K562 (cell line): ENCODE data around the gene DCLK1. TPM values are rescaled to one million over a fixed set of nuclear protein-coding genes. Genes with fewer than 3 reads are reported as not detected.

Experiments
- ATAC-seq: fragments of 200-7000 bp; cut with Tn5 transposase; 3 replicates; pipeline ENCODE4 v1.9.1; 2020; ENCODE audit warnings: moderate library complexity
- BruUV-seq: library from RNA; stranded (reverse); fragments of 400-500 nt; replicated peaks from 2 replicates; lab custom pipeline; 2021; lab: Mats Ljungman, UMichigan
- CTCF ChIA-PET: fragments of 300-600 bp; formaldehyde crosslinking; extraction: SDS; loops from one replicate; lab custom pipeline; 2021; ENCODE audit warnings: low intra/inter-chr PET ratio; lab: Yijun Ruan, JAX
- POLR2A ChIA-PET: fragments of 300-600, 350-650 bp; sonication (Branson Sonifier 250); formaldehyde crosslinking; extraction: SDS; loops from one replicate; lab custom pipeline; 2021; ENCODE audit warnings: antibody characterized with exemption, inconsistent platforms; lab: Yijun Ruan, JAX
- DNase-seq, 4 experiments: peaks; one replicate each; pipeline versions ENCODE4 v3.0.0 to v3.0.0-alpha.2; 2011 to 2018; ENCODE audit warnings: low spot score in 3 of 4, mixed read lengths in 3 of 4; ENCODE audit errors: extremely low read depth in 1 of 4
- FAIRE-seq: peaks from 2 replicates; lab custom pipeline; 2011; peaks lifted over from hg19 to GRCh38; lab: Jason Lieb, UNC
- H2AFZ ChIP-seq: 2 replicates; pipeline ENCODE4 v1.6.0; 2011; ENCODE audit warnings: low read depth, low read length, control low read depth, inconsistent platforms
- H3K27ac ChIP-seq: fragments of 200-600 bp; 3 replicates; pipeline ENCODE4 v1.8.0; 2011; ENCODE audit warnings: low read depth, mild to moderate bottlenecking, control low read depth, inconsistent platforms, low read length, moderate library complexity, mixed read lengths; ENCODE audit errors: extremely low read depth
- H3K27me3 ChIP-seq, 2 experiments: fragments of 300-600 bp in 1 of 2; 2 replicates in 1 of 2; 3 replicates in 1 of 2; pipeline versions ENCODE4 v1.6.0 to v1.8.0; 2011; ENCODE audit warnings: inconsistent platforms in 2 of 2, low read length in 2 of 2, mild to moderate bottlenecking in 1 of 2, mixed read lengths in 1 of 2, moderate library complexity in 1 of 2; ENCODE audit not compliant: control insufficient read depth in 2 of 2, insufficient read depth in 2 of 2
- H3K36me3 ChIP-seq: fragments of 300-600 bp; 3 replicates; pipeline ENCODE4 v1.8.0; 2011; ENCODE audit warnings: mild to moderate bottlenecking, low read length, inconsistent platforms; ENCODE audit not compliant: control insufficient read depth, insufficient read depth
- H3K4me1 ChIP-seq, 2 experiments: fragments of 200-600 bp in 1 of 2; replicated peaks in 1 of 2; 2 replicates in 1 of 2; 3 replicates in 1 of 2; pipeline versions ENCODE4 v1.5.1 to v1.8.0; 2011; ENCODE audit warnings: inconsistent platforms in 2 of 2, low read length in 2 of 2, mild to moderate bottlenecking in 1 of 2, mixed read lengths in 1 of 2, moderate library complexity in 1 of 2; ENCODE audit not compliant: control insufficient read depth in 2 of 2, insufficient read depth in 2 of 2
- H3K4me2 ChIP-seq: 2 replicates; pipeline ENCODE4 v1.6.1; 2011; ENCODE audit warnings: low read length, control low read depth, inconsistent platforms, mixed read lengths; ENCODE audit not compliant: insufficient read depth
- H3K4me3 ChIP-seq: fragments of 200-600 bp; sonication (generic), shearing (Covaris generic); 2 replicates; pipeline ENCODE4 v1.5.1; 2016; ENCODE audit warnings: control low read depth, inconsistent platforms
- H3K79me2 ChIP-seq: fragments of 200-600 bp; 3 replicates; pipeline ENCODE4 v1.8.0; 2011; ENCODE audit warnings: low read length, inconsistent platforms; ENCODE audit not compliant: control insufficient read depth, insufficient read depth
- H3K9ac ChIP-seq, 2 experiments: 2 replicates each; pipeline versions ENCODE4 v1.6.0 to v1.6.1; 2011; ENCODE audit warnings: low read depth in 2 of 2, low read length in 2 of 2, control low read depth in 1 of 2, inconsistent platforms in 1 of 2, mild to moderate bottlenecking in 1 of 2, mixed read lengths in 1 of 2; ENCODE audit not compliant: insufficient read depth in 1 of 2
- H3K9me1 ChIP-seq: one replicate; pipeline ENCODE4 v1.6.0; 2011; ENCODE audit warnings: inconsistent platforms, mild to moderate bottlenecking, low read length, moderate library complexity; ENCODE audit not compliant: control insufficient read depth, insufficient read depth
- H3K9me3 ChIP-seq: replicated peaks from 2 replicates; pipeline ENCODE4 v1.5.1; 2011; ENCODE audit warnings: low read depth, low read length, inconsistent platforms; ENCODE audit not compliant: control insufficient read depth, insufficient read depth
- H4K20me1 ChIP-seq: replicated peaks from 2 replicates; pipeline ENCODE4 v1.6.1; 2011; ENCODE audit warnings: low read length, inconsistent platforms, mixed read lengths; ENCODE audit not compliant: control insufficient read depth, insufficient read depth
- CAMTA2 ChIP-seq: fragments of 250-450 bp; sonication (Bioruptor Pico); conservative IDR thresholded peaks from 2 replicates; pipeline ENCODE4 v1.5.1; 2022
- MXI1 ChIP-seq: IDR thresholded peaks from 2 replicates; pipeline ENCODE4 v1.6.1; 2011; ENCODE audit warnings: low read depth, mild to moderate bottlenecking, improper control_type of control experiment, low read length
- POLR2AphosphoS2 ChIP-seq: IDR thresholded peaks from 2 replicates; pipeline ENCODE4 v1.6.1; 2012; ENCODE audit warnings: low read length, improper control_type of control experiment
- SMC3 ChIP-seq: conservative IDR thresholded peaks from 2 replicates; pipeline ENCODE4 v1.6.1; 2011; ENCODE audit warnings: low read depth, low read length, improper control_type of control experiment; ENCODE audit not compliant: insufficient read depth
- WHSC1 ChIP-seq: IDR thresholded peaks from one replicate; pipeline ENCODE4 v1.6.1; 2012; ENCODE audit warnings: low read length, control low read depth, inconsistent platforms
- ZKSCAN1 ChIP-seq: fragments of 150-350 bp; IDR thresholded peaks from 2 replicates; pipeline ENCODE4 v1.6.1; 2016; ENCODE audit warnings: low read depth, low read length
- ZNF778 ChIP-seq: fragments of 450-650 bp; formaldehyde crosslinking; IDR thresholded peaks from 2 replicates; pipeline ENCODE4 v1.4.0; 2020; ENCODE audit warnings: mild to moderate bottlenecking, moderate library complexity
- WGBS: fragments of 100-300 bp; shearing (Covaris generic); methylation state at CpG from one replicate; pipeline ENCODE4 v1.1.6; 2016; ENCODE audit warnings: low coverage, mixed read lengths; ENCODE audit not compliant: insufficient coverage; ENCODE audit errors: missing lambda C conversion rate; 5-methylcytosine and 5-hydroxymethylcytosine counted together
- in situ Hi-C: fragments of 300-500 bp; cut with MboI; formaldehyde crosslinking; loops from 4 replicates; pipeline ENCODE4 v1.15.0; 2018; ENCODE audit warnings: inconsistent platforms, mixed read lengths
- intact Hi-C: fragments of 100-400 bp; cut with micrococcal nuclease; formaldehyde crosslinking; loops from 2 replicates; pipeline ENCODE4 v1.14.2; 2022
- polyA plus RNA-seq, 8 experiments: library from polyadenylated mRNA; depleted of rRNA in 4 of 8; stranded (reverse) in 5 of 8; unstranded in 3 of 8; fragments of >200 nt; fragmentation: Nextera tagmentation in 2 of 8; fragmentation: Illumina TruSeq in 1 of 8; extraction: Ambion mirVana in 2 of 8; extraction: Trizol in 1 of 8; gene quantifications; 2 replicates each; pipeline versions ENCODE4 v1.2.1 to v1.2.3, GENCODE V29; 2011 to 2014; ENCODE audit warnings: inconsistent platforms in 1 of 8, missing spikeins in 1 of 8
- total RNA-seq, 7 experiments: library from RNA; depleted of rRNA in 6 of 7; stranded (reverse); fragments of >200 nt in 6 of 7; fragmentation: Illumina TruSeq in 2 of 7; extraction: Trizol in 2 of 7; gene quantifications; 2 replicates each; pipeline versions ENCODE4 v1.2.1 to v1.2.3, GENCODE V29; 2011 to 2021; ENCODE audit warnings: low replicate concordance in 1 of 7

DCLK1 gene
- total and polyA plus RNA-seq, 9 of the 15 experiments (the other 6 are each of a cell fraction or from before 2014, with no cell fraction given): 0.07 TPM; not detected in 8

- POLR2A ChIA-PET: no interaction called here
- no peak for FAIRE-seq
Measured at GRCh38 chr13:35859981-35860380, 271.2 kb downstream of the DCLK1 start.

DNA sequence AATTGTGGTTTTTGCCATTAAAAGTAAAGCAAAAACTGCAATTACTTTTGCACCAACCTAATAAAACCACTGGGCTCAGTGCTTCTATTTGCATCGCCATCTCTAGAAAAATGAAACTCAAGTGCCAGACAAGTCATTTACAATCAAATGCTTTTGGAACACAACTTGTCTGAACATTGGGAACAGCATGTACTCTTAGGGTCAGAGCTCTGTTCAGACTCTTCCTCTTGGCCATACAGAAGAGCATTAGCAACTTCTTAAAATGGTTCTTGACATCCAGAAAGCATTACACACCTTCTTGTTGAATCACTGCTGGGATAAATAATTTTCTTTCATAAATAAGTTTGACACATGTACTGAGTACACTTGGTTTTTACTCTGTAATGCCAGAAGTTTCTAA is 272.5 kb downstream of the DCLK1 start:
- no peak overlapping the region for H3K4me3 ChIP-seq
- no TSS peak for BruUV-seq
- no peak overlapping the region for H2AFZ ChIP-seq
- FAIRE-seq: no peak
- no peak overlapping the region for H3K27ac ChIP-seq
- H3K4me2 ChIP-seq: no peak overlapping the region
- H4K20me1 ChIP-seq: no peaks in the 10 kb centered on the region
- in situ Hi-C loops (no loop called here), intact Hi-C loops (no loop called here)
- no peak for DNase-seq
- 0% methylated on average over 1 of the region's 1 CpG for WGBS
- ChIA-PET CTCF (no interaction called here), POLR2A (no interaction called here)
- no peaks in the 10 kb centered on the region for H3K9me1 ChIP-seq
- no peak overlapping the region for H3K9ac ChIP-seq
- H3K4me1 ChIP-seq: no peaks in the 10 kb centered on the region
- no peaks in the 10 kb centered on the region for H3K36me3 ChIP-seq
- no peak for TF ChIP-seq ZNF778 (CRISPR knock-in tag)
- ATAC-seq: no peak
- H3K27me3 ChIP-seq: no peaks in the 10 kb centered on the region
- H3K9me3 ChIP-seq: no peaks in the 10 kb centered on the region
- H3K79me2 ChIP-seq: no peaks in the 10 kb centered on the region

More at GRCh38 chr13:35859981-35860380, 271.2 kb downstream of the DCLK1 start:
- no peak overlapping the region for H3K9ac ChIP-seq
- CTCF ChIA-PET: no interaction called here
- H3K4me1 ChIP-seq: no peaks in the 10 kb centered on the region
- H3K4me2 ChIP-seq: no peak overlapping the region
- no peaks in the 10 kb centered on the region for H3K9me3 ChIP-seq
- ATAC-seq (no peak), DNase-seq (no peak)
- no peaks in the 10 kb centered on the region for H4K20me1 ChIP-seq
- no peak overlapping the region for H3K27ac ChIP-seq
- TF ChIP-seq WHSC1 (no peak), CAMTA2 (CRISPR knock-in tag) (no peak), MXI1 (no peak), SMC3 (no peak), POLR2AphosphoS2 (no peak), ZKSCAN1 (no peak)
- H3K4me3 ChIP-seq: no peak overlapping the region
- no peaks in the 10 kb centered on the region for H3K9me1 ChIP-seq
- no TSS peak for BruUV-seq
- no peak overlapping the region for H2AFZ ChIP-seq
- no peaks in the 10 kb centered on the region for H3K27me3 ChIP-seq
- H3K36me3 ChIP-seq: no peaks in the 10 kb centered on the region
- in situ Hi-C loops: no loop called here
- 0% methylated on average over 4 of the region's 4 CpGs for WGBS
- no peaks in the 10 kb centered on the region for H3K79me2 ChIP-seq
- intact Hi-C loops: no loop called here
